Caco-2 (cell line): ENCODE data around the gene CDX2. TPM values are rescaled to one million over a fixed set of nuclear protein-coding genes. Genes with fewer than 3 reads are reported as not detected.
A peak's percentile ranks its signal among the peaks of the same experiment; 100 is the strongest.

ENCODE experiments used
- BruUV-seq: library from RNA; stranded (reverse); fragments of 400-500 nt; replicated peaks from 2 replicates; lab custom pipeline; 2021; lab: Mats Ljungman, UMichigan
- CTCF ChIA-PET: fragments of 300-600 bp; sonication (Branson Sonifier 250); formaldehyde crosslinking; loops from one replicate; lab custom pipeline; 2022; ENCODE audit warnings: antibody characterized with exemption; lab: Charles Lee
- POLR2A ChIA-PET: fragments of 300-600 bp; sonication (Branson Sonifier 250); formaldehyde crosslinking; loops from one replicate; lab custom pipeline; 2022; ENCODE audit warnings: antibody characterized with exemption; lab: Charles Lee
- DNase-seq, 2 experiments: peaks; one replicate each; pipeline versions ENCODE4 v3.0.0 to v3.0.0-alpha.2; 2020 to 2022
- H3K27me3 ChIP-seq: replicated peaks from 2 replicates; pipeline ENCODE4 v1.6.0; 2011; ENCODE audit warnings: low read length; ENCODE audit not compliant: control insufficient read depth, insufficient read depth
- H3K36me3 ChIP-seq: 2 replicates; pipeline ENCODE4 v1.5.1; 2011; ENCODE audit warnings: low read length; ENCODE audit not compliant: control insufficient read depth, insufficient read depth
- H3K4me1 ChIP-seq: fragments of 250-450 bp; sonication (Bioruptor Pico); 2 replicates; pipeline ENCODE4 v1.5.1; 2020; ENCODE audit warnings: mild to moderate bottlenecking
- H3K4me3 ChIP-seq: 2 replicates; pipeline ENCODE4 v1.5.1; 2011; ENCODE audit warnings: low read depth, mild to moderate bottlenecking, control low read depth, low read length
- H3K9me3 ChIP-seq: fragments of 250-450 bp; sonication (Bioruptor Pico); 2 replicates; pipeline ENCODE4 v1.5.1; 2020; ENCODE audit warnings: mild to moderate bottlenecking, moderate library complexity
- H3K27ac Mint-ChIP-seq: one replicate; pipeline ENCODE4 v1.8.0; 2022; ENCODE audit warnings: mixed read lengths; ENCODE audit not compliant: unreplicated experiment
- H3K27me3 Mint-ChIP-seq: one replicate; pipeline ENCODE4 v1.8.0; 2022; ENCODE audit warnings: mixed read lengths; ENCODE audit not compliant: insufficient read depth, unreplicated experiment
- H3K36me3 Mint-ChIP-seq: one replicate; pipeline ENCODE4 v1.8.0; 2022; ENCODE audit warnings: mild to moderate bottlenecking, mixed read lengths; ENCODE audit not compliant: insufficient read depth, unreplicated experiment
- H3K4me1 Mint-ChIP-seq: one replicate; pipeline ENCODE4 v1.8.0; 2022; ENCODE audit warnings: low read depth, mixed read lengths; ENCODE audit not compliant: unreplicated experiment
- H3K4me3 Mint-ChIP-seq: one replicate; pipeline ENCODE4 v1.8.0; 2022; ENCODE audit warnings: mild to moderate bottlenecking, moderate library complexity, mixed read lengths; ENCODE audit not compliant: unreplicated experiment
- H3K9me3 Mint-ChIP-seq: one replicate; pipeline ENCODE4 v1.8.0; 2022; ENCODE audit warnings: mixed read lengths; ENCODE audit not compliant: unreplicated experiment
- CTCF ChIP-seq, 2 experiments: fragments of 200-600 bp in 1 of 2; IDR thresholded peaks; 1 replicate in 1 of 2; 2 replicates in 1 of 2; pipeline versions ENCODE4 v1.5.1 to v1.8.0; 2011 to 2022; ENCODE audit warnings: antibody characterized with exemption in 1 of 2, control low read depth in 1 of 2, inconsistent platforms in 1 of 2, low read depth in 1 of 2, low read length in 1 of 2, mild to moderate bottlenecking in 1 of 2, moderate library complexity in 1 of 2; ENCODE audit not compliant: insufficient read depth in 1 of 2, severe bottlenecking in 1 of 2, unreplicated experiment in 1 of 2
- intact Hi-C: fragments of 100-400 bp; cut with micrococcal nuclease; formaldehyde crosslinking; loops from one replicate; pipeline ENCODE4 v1.10.0; 2022; ENCODE audit not compliant: unreplicated experiment
- total RNA-seq: library from RNA; stranded (reverse); gene quantifications from 2 replicates; pipeline ENCODE4 v1.2.3, GENCODE V29; 2022

CDX2 gene
- total RNA-seq, 1 experiment from 2014 or later, result 104 TPM

DNA sequence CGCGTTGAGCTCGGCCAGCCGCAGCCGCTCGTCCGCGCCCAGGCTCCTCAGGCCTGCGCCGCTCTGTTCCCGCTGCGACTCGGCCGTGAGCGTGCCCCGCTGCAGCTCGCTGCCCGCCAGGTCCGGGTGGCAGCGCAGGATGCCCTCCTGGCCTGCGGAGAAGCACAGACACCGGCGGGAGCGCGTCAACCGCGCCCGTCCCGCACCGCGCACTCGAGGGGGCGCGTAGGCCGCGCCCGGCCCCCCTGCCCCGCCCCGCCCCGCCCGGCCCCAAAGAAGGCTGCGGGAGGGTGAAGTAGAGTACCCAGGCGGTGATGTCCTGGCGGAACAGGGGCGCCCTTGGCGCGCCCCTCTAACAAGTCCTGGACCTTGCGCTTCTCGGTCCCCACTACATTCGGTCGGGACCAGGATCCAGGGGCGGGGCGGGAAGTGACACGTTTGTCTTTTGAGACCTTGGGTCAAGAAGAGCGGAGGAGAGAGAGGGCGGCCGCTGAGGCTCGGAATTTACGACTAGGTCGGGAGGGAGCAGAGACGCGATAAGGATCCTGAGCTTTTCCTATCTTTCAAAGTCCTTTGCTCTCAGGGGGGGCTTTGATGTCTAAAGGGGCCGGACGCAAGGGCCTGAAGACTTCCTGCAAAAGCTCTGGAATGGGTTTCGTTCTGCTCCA lies 9.3 kb upstream of the CDX2 start:
- peak overlapping the region; percentile 79 for H3K27ac Mint-ChIP-seq
- peaks cover 37% of the 10 kb centered on the region for H3K4me1 Mint-ChIP-seq

GRCh38 chr13:27977476-27978300 lies 8.6 kb upstream of the CDX2 start:
- Histone ChIP-seq H3K4me3 (peak overlapping the region; percentile 85), H3K27me3 (no peaks in the 10 kb centered on the region), H3K4me1 (peaks cover 43% of the 10 kb centered on the region), H3K36me3 (no peaks in the 10 kb centered on the region), H3K9me3 (no peaks in the 10 kb centered on the region)
- TF ChIP-seq CTCF (IDR thresholded peaks at IDR 0.05; ENCODE audit: insufficient read depth in 1 of 2, low read depth in 1 of 2, low read length in 1 of 2, severe bottlenecking in 1 of 2, unreplicated experiment in 1 of 2), result peak; percentile 25 to 34
- peak in 1 of 2 experiments; percentile 43 for DNase-seq
- H3K27ac Mint-ChIP-seq, result peak overlapping the region; percentile 10
- BruUV-seq, result TSS peak; percentile 20
- H3K27me3 Mint-ChIP-seq, result no peaks in the 10 kb centered on the region
- H3K36me3 Mint-ChIP-seq, result peaks cover 5% of the 10 kb centered on the region
- peak overlapping the region; percentile 82 for H3K4me3 Mint-ChIP-seq
- POLR2A ChIA-PET, result interaction anchor here (0.5 to 2.0 kb wide), 3 partner anchors 9 to 681 kb away, joined by 3 to 13 read pairs (median 3); partner anchors contain the start of genes CDX2 and POMP
- peaks cover 32% of the 10 kb centered on the region for H3K4me1 Mint-ChIP-seq
- no peaks in the 10 kb centered on the region for H3K9me3 Mint-ChIP-seq
- intact Hi-C loops, result loop anchor here (1.0 to 2.0 kb wide), 2 partner anchors 8 to 17 kb away; partner anchors contain the start of gene CDX2
- CTCF ChIA-PET, result interaction anchor here (0.6 to 1.7 kb wide), 6 partner anchors 9 to 616 kb away, joined by 3 to 10 read pairs (median 8); partner anchors contain the start of gene CDX2

More for the DNA sequence above, 9.3 kb upstream of the CDX2 start:
- Mint-ChIP-seq H3K4me3 (peak overlapping the region; percentile 82), H3K27me3 (no peaks in the 10 kb centered on the region), H3K36me3 (peaks cover 5% of the 10 kb centered on the region), H3K9me3 (no peaks in the 10 kb centered on the region)
- Histone ChIP-seq H3K4me1 (peaks cover 42% of the 10 kb centered on the region), H3K9me3 (no peaks in the 10 kb centered on the region), H3K27me3 (no peaks in the 10 kb centered on the region), H3K4me3 (peak overlapping the region; percentile 85), H3K36me3 (no peaks in the 10 kb centered on the region)
- intact Hi-C loops, result loop anchor here (1.0 to 2.0 kb wide), 2 partner anchors 9 to 18 kb away; partner anchors contain the start of gene CDX2
- ChIA-PET POLR2A (interaction anchor here (0.5 to 2.0 kb wide), 3 partner anchors 9 to 681 kb away, joined by 3 to 13 read pairs (median 3); partner anchors contain the start of genes CDX2 and POMP), CTCF (interaction anchor here (0.6 to 1.7 kb wide), 7 partner anchors 9 to 617 kb away, joined by 3 to 10 read pairs (median 7); partner anchors contain the start of gene CDX2)
- BruUV-seq, result no TSS peak
- TF ChIP-seq CTCF (IDR thresholded peaks at IDR 0.05; ENCODE audit: insufficient read depth in 1 of 2, low read depth in 1 of 2, low read length in 1 of 2, severe bottlenecking in 1 of 2, unreplicated experiment in 1 of 2), result no peak
- DNase-seq, result peak; percentile 76 to 92
